NCI-H2029 treated with DMSO at 0.1 percent for 48 hours (cell line): ENCODE measurements around the gene ASNS.
A peak's percentile ranks its signal among the peaks of the same experiment; 100 is the strongest.

ENCODE experiments used
- DNase-seq: peaks from one replicate; lab custom pipeline; 2025; lab: John Stamatoyannopoulos, UW

ASNS gene

GRCh38 chr7:97842772-97843345, 29.3 kb downstream of the ASNS start:
- DNase-seq: no peak

DNA sequence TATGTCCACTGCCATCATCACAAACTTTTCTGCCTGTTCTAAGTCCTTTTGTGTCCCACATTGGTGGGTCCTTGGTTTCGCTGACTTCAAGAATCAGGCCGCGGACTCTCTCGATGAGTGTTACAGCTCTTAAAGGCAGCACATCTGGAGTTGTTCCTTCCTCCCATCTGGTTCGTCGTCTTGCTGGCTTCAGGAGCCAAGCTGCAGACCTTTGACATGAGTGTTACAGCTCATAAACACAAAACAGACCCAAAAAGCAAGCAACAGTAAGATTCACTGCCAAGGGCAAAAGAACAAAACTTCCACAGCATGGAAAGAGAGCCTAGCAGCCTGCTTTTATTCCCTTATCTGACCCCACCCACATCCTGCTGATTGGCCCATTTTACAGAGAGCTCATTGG, 30.2 kb downstream of the ASNS start:
- no peak for DNase-seq

GRCh38 chr7:97835296-97836138, 36.7 kb downstream of the ASNS start:
- DNase-seq: peak; percentile 58

DNA sequence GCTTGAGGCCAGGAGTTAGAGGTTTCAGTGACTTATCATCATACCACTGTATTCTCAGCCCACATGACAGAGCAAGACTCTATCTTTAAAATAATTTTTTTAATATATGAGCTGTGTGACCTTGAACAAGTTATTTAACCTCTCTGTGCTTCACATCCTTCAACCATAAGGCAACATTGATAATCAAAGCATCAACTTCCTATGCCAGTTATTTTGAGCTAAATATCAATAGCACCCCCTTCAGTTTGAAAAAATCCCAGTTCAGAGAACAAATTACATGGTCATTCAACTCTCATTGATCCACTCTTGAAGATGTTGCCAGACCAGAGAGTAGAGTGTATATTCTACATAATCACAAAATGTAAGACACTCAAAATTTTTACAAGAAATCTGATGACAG, 53.0 kb downstream of the ASNS start:
- peak; percentile 10 for DNase-seq

- peak; percentile 65 for DNase-seq
These were observed 54.0 kb downstream of the ASNS start for GRCh38 chr7:97818066-97818663.
